Testis (tissue), 3 donors: ENCODE data around the gene SGPP2. TPM values are rescaled to one million over a fixed set of nuclear protein-coding genes. Genes with fewer than 3 reads are reported as not detected.
"Not testable (repeated sequence)": the region's sequence is repeated elsewhere in the genome, so short reads cannot be mapped to it uniquely, and the experiment has no call there.

Experiments used
- DNase-seq: peaks from one replicate; pipeline ENCODE4 v3.0.0-alpha.2; 2019
- H3K27ac ChIP-seq, 2 donors: fragments of 200-600 bp; sonication (generic); one replicate each; pipeline ENCODE4 v1.5.1; 2019
- H3K27me3 ChIP-seq: fragments of 200-600 bp; sonication (generic); one replicate; pipeline ENCODE4 v1.5.1; 2019
- H3K36me3 ChIP-seq: fragments of 200-600 bp; sonication (generic); one replicate; pipeline ENCODE4 v1.5.1; 2017; ENCODE audit warnings: low read depth; ENCODE audit errors: missing control alignments
- H3K4me1 ChIP-seq: fragments of 200-600 bp; sonication (generic); one replicate; pipeline ENCODE4 v1.5.1; 2019
- H3K4me3 ChIP-seq, 2 donors: fragments of 200-600 bp; sonication (generic); one replicate each; pipeline ENCODE4 v1.5.1; 2017 to 2019
- H3K9me3 ChIP-seq: fragments of 200-600 bp; sonication (generic); one replicate; pipeline ENCODE4 v1.5.1; 2017
- POLR2A ChIP-seq: fragments of 450-650 bp; IDR thresholded peaks from one replicate; pipeline ENCODE4 v1.6.1; 2017; ENCODE audit warnings: antibody characterized with exemption, mild to moderate bottlenecking, moderate library complexity
- WGBS, 2 donors: methylation state at CpG; one replicate each; pipeline ENCODE4 v1.1.5; 2018; 5-methylcytosine and 5-hydroxymethylcytosine counted together
- intact Hi-C: fragments of 100-400 bp; cut with DNase I; formaldehyde crosslinking; loops from one replicate; pipeline ENCODE4 v1.15.1; 2023; ENCODE audit warnings: low total_unique reads
- polyA plus RNA-seq: library from polyadenylated mRNA; stranded (reverse); fragments of 350-450 nt; fragmentation: Illumina TruSeq; extraction: RNeasy Lipid Tissue Mini Kit (QIAGEN cat#74804); gene quantifications from one replicate; pipeline ENCODE4 v1.2.3, GENCODE V29; 2014; ENCODE audit warnings: low read depth, low replicate concordance; ENCODE audit not compliant: insufficient read depth
- total RNA-seq, 2 donors: library from RNA; depleted of rRNA; stranded (reverse); fragments of >200 nt; gene quantifications; one replicate each; pipeline ENCODE4 v1.2.3, GENCODE V29; 2016
- TF ChIP-seq, protein P1 (sequence below), 3 experiments: fragments of 450-650 bp in 2 of 3; fragments of 200-600 bp in 1 of 3; sonication (generic) in 1 of 3; IDR thresholded peaks; one replicate each; pipeline ENCODE4 v1.5.1; 2016 to 2019; ENCODE audit warnings: antibody characterized with exemption in 3 of 3, mild to moderate bottlenecking in 2 of 3, moderate library complexity in 1 of 3

The SGPP2 gene
- total and polyA plus RNA-seq, 3 donors from 2014 or later = 3.0 to 5.9 (median 3.1) TPM

DNA sequence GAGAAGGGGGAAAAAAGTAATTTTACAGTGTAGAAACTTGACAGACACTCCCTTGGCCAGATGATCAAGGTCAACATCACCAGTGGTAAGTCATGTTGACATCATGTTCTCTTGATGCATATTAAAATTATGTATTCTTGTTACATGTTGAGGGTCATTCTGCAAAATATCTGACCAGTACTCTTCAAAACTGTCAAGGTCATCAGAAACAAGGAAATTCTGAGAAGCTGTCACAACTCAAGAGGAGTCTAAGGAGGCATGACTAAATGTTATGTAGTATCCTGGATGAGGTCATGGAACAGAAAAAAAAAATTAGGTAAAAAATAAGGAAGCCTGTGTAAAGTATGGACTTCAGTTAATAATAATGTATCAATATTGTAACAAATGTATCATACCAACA, 6.3 kb downstream of the SGPP2 start:
- no peak overlapping the region for H3K27ac ChIP-seq
- no peaks in the 10 kb centered on the region for H3K9me3 ChIP-seq
- H3K36me3 ChIP-seq = no peaks in the 10 kb centered on the region
- no peak for DNase-seq
- no peak overlapping the region for H3K4me3 ChIP-seq
- no peak for TF ChIP-seq POLR2A
- TF ChIP-seq, protein P1, sequence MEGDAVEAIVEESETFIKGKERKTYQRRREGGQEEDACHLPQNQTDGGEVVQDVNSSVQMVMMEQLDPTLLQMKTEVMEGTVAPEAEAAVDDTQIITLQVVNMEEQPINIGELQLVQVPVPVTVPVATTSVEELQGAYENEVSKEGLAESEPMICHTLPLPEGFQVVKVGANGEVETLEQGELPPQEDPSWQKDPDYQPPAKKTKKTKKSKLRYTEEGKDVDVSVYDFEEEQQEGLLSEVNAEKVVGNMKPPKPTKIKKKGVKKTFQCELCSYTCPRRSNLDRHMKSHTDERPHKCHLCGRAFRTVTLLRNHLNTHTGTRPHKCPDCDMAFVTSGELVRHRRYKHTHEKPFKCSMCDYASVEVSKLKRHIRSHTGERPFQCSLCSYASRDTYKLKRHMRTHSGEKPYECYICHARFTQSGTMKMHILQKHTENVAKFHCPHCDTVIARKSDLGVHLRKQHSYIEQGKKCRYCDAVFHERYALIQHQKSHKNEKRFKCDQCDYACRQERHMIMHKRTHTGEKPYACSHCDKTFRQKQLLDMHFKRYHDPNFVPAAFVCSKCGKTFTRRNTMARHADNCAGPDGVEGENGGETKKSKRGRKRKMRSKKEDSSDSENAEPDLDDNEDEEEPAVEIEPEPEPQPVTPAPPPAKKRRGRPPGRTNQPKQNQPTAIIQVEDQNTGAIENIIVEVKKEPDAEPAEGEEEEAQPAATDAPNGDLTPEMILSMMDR (IDR thresholded peaks at IDR 0.05) = no peak
- intact Hi-C loops = no loop called here
- no peaks in the 10 kb centered on the region for H3K27me3 ChIP-seq
- no peaks in the 10 kb centered on the region for H3K4me1 ChIP-seq

DNA sequence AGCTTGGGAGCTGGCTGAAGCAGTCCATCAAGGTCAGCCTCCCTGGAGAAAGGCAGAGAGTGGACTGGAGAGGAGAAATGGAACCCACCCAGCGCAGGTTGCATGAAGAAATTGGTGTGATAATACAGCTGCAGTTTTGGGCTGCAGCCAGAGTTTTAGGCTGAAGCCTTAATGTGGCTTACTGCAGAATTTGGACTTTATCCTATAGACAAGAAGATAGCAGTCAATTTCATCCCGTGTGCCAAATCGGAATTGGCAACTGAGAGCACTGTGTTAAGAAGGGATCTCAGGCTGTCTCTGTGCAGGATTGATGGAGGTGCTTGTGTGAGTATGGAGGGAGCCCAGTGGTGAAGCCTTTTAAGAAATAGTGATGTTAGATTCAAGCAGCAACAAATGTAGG, 7.5 kb downstream of the SGPP2 start:
- TF ChIP-seq POLR2A = no peak
- TF ChIP-seq, protein P1 (IDR thresholded peaks at IDR 0.05) = no peak
- 80 to 82% methylated on average over 3 of the region's 3 CpGs for WGBS, 2 donors
- DNase-seq = no peak
- no peaks in the 10 kb centered on the region for H3K27me3 ChIP-seq
- no peak overlapping the region for H3K4me3 ChIP-seq
- no peaks in the 10 kb centered on the region for H3K36me3 ChIP-seq
- no peak overlapping the region for H3K27ac ChIP-seq
- intact Hi-C loops = no loop called here
- no peaks in the 10 kb centered on the region for H3K9me3 ChIP-seq
- no peaks in the 10 kb centered on the region for H3K4me1 ChIP-seq

DNA sequence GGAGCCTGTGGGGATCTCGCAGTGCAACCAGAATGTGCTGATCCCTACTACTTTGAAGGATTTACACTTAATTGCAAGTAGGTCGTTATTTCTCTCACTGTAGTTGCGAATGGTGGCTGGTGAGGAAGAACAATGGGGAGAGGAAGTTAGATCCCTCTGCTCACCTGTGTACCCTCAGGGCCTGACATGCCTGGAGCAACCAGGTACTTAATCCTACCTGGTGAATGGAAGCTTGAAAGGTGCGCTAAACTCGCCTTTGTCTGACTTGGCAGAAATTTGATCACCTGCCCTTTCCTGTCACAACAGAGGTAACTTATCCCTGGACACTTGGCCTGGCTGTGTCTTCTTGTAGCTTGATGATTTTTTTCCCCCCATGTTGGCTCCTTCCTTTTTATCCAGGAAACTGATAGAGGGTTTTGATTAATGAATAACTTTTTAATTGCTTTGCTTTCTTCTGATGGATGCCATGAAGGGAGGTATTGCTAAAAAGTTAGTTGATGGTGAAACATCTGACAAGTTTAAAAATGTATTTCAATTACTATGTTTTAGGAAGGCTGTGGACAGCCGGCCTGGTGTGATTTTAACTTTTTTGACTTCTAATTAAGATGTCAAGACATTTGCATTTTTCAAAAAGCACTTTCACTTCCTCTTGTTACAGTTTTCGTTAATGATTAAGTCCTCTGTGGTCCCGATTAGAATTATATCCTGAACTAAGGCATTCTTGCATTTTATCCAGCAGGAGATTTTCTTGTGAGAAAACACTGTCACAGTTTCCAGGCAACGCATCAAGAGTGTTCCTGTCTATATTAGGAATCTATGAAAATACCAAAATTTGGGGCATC, 9.2 kb downstream of the SGPP2 start:
- H3K27ac ChIP-seq = no peak overlapping the region
- 76 to 79% methylated on average over 9 of the region's 9 CpGs for WGBS, 2 donors
- H3K9me3 ChIP-seq = no peaks in the 10 kb centered on the region
- TF ChIP-seq, protein P1 (IDR thresholded peaks at IDR 0.05) = no peak
- TF ChIP-seq POLR2A = no peak
- no peaks in the 10 kb centered on the region for H3K4me1 ChIP-seq
- H3K4me3 ChIP-seq = no peak overlapping the region
- no peaks in the 10 kb centered on the region for H3K36me3 ChIP-seq
- H3K27me3 ChIP-seq = no peaks in the 10 kb centered on the region
- no peak for DNase-seq
- intact Hi-C loops = no loop called here

DNA sequence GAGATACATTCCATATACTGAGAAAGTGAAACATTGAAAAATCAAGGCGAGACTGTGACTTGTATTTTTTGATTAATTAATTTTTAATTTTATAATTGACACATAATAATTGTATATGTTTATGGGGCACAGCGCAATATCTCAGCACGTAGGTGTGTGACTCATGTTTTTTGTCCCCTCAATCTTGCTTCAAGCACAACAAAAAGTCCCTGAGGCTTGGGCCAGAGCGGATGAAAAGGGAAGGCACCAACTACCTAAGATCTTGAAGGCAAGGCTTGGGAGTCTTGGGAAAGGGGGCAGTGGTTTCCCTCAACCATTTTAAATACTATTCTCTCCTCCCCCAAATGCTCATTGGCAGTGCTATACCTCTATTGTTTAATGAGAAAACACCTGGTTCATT, 9.9 kb downstream of the SGPP2 start:
- DNase-seq = no peak
- Histone ChIP-seq H3K27ac (no peak overlapping the region), H3K4me3 (no peak overlapping the region), H3K27me3 (no peaks in the 10 kb centered on the region), H3K9me3 (no peaks in the 10 kb centered on the region), H3K36me3 (no peaks in the 10 kb centered on the region), H3K4me1 (no peaks in the 10 kb centered on the region)
- 89 to 94% methylated on average over 4 of the region's 4 CpGs for WGBS, 2 donors
- intact Hi-C loops = no loop called here
- TF ChIP-seq, protein P1 (IDR thresholded peaks at IDR 0.05) = no peak
- TF ChIP-seq POLR2A = no peak

DNA sequence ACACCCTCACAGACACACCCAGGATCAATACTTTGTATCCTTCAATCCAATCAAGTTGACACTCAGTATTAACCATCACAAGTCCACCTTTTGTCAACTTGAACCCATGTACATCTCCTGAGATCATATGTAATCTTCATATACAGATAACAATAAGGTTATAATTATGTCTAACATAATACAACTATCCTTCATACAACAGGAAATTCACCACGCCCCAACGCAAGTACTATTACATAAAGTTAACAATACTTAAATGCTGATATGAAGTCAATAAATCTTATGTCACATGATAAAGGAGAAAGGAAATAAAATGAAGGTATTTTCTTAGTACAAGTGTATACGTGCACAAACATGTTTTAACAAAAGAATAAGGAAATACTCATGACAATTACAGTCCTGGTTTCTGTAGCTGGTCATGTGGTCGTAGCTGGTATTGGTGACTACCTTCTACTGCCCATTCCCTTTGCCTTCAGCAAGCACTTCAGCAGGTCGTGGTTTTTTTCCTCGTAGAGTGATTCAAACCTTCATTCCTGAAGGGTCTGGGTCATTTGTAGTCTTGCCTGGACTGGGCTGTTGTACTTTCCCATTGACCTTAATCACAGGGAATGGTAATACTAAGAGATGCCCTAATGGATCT, 11.2 kb downstream of the SGPP2 start:
- H3K27me3 ChIP-seq, H3K4me1 ChIP-seq, H3K36me3 ChIP-seq, H3K27ac ChIP-seq, H3K4me3 ChIP-seq, DNase-seq, intact Hi-C loops, H3K9me3 ChIP-seq: not testable (repeated sequence)
- WGBS, 2 donors = 93 to 94% methylated on average over 6 of the region's 6 CpGs
